Skin of body (tissue), 2 donors: ENCODE results near the gene MDFIC. TPM values are rescaled to one million over a fixed set of nuclear protein-coding genes. Genes with fewer than 3 reads are reported as not detected.

ENCODE experiments used
- DNase-seq: peaks from one replicate; lab custom pipeline; 2025; lab: John Stamatoyannopoulos, UW
- total RNA-seq: library from RNA; depleted of rRNA; stranded (reverse); fragments of >200 nt; gene quantifications from one replicate; pipeline ENCODE4 v1.2.3, GENCODE V29; 2014

MDFIC gene
- total RNA-seq, 1 donor from 2014 or later = 25.6 TPM

GRCh38 chr7:115037128-115037802, 115.4 kb downstream of the MDFIC start:
- DNase-seq = no peak

- no peak for DNase-seq
Measured at GRCh38 chr7:115038158-115038557, 116.3 kb downstream of the MDFIC start.

DNA sequence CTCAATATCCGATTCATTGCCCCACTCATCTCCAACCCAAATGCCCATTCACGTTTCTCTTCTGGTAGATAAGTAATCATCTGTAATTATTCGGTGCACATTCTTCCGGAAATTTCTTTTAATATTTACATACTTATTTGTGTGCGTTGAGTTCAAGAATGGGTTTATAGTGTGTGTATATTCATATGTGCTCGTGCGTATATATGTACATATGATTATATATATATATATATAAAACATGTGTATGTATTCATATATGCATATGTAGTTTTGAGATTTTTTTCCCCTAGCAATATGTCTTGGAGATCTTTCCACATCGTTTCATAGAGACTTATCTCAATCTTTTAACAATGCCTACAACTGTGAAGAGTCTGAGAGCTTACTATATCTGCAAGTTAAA, 118.2 kb downstream of the MDFIC start:
- DNase-seq = no peak

DNA sequence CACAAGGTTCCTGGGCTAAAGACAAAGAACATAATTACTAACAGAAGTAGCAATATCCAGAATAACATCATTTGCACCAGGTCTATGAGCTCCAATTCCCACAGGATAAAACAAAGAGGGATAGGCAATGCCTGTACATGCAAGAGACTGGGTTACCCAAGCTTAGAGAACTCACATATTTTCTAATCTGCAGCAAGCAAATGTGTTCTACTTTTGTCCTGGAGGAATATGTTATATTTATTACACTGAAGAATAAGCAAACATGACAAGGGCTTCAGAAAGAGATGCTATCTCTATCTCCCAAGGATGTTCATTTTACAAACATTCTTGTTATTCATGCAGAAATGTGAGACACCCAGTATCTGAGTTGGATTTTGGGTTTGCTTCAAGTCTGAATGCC, 118.6 kb downstream of the MDFIC start:
- DNase-seq = no peak

DNA sequence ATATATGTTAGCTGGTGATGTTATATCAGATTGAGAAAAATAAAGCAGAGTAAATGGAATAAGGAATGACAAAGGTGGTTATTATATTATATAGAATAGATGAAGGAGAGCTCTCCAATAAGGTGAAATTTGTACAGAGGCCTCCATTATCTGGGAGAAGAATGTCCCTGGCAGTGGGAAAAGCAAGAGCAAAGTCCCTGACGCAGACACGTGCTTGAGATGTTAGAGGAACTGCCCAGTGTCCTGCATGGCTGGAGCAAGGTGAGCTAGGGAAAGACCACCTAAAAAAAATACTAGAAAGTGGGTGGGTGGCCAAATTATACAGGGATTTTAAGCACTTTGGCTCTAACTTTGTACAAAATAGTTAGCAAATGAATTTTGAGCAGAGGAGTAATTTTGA, 120.7 kb downstream of the MDFIC start:
- no peak for DNase-seq

DNA sequence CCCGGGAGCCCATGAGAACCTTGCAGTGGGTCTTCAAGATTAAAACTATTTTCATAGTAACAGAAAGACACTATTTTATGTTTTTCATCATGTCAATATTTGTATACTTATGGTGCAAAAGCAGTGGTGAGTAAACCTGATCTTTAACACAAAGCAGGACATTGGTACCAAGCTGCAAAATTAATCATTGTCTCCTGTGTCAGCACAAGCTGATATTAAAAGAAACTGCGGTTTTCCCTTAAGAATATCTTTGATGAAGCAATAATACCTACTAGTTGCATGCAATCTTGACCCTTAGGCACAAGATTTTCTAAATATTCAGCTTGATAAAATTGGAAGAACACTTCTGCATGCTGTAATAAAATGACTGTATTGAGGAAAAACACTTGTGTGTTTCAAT, 121.7 kb downstream of the MDFIC start:
- no peak for DNase-seq

DNA sequence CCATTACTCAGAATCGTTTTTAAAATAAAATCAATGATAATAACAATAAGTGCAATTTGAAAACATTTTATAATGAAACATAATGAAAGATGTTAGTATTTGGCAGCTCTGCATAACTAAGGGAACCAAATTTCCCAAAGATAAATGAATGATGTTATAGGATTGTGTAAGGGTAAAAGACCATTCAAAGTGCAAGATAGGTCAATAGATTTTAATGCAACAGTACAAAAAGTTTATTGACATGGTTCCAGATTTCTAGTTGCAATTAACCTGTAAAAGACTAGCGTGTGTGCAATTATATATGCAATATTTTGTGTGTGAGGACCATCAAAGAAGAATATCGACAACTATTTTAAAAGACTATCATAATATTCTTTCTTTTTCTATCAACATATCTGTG, 122.3 kb downstream of the MDFIC start:
- DNase-seq = no peak

DNA sequence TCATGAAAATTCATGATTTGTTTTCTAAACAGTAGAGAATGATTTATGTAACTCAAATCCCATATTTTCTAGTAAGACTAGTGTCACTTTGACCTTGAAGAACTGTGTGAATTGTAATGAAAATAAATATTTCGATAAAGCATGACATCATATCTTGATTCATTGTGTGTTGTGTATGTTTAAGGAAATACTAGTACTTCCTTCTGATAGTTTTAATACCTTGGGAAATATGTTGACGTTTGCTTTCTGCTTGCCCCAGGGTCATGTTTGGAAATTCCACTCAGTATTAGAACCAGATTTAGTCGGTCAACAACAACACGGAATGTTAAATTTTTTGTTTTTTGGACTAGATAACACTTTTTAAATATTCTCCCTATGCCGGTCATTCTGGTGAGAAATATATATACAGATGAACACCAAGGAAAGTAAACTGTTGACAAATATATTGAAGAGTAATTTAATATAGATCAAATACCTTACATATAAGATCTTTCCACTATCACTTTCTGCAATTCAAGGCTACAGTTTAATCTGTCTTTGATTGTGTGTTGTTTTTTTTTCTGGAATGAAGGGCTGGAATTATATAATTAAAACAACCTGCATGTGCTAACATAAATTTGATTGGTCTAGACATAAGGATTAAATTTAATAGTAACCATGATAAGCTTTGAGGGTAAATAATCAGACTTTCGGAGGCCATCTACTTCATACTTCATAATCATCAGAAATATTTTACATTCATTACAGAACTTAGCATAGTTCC, 126.2 kb downstream of the MDFIC start:
- no peak for DNase-seq

DNA sequence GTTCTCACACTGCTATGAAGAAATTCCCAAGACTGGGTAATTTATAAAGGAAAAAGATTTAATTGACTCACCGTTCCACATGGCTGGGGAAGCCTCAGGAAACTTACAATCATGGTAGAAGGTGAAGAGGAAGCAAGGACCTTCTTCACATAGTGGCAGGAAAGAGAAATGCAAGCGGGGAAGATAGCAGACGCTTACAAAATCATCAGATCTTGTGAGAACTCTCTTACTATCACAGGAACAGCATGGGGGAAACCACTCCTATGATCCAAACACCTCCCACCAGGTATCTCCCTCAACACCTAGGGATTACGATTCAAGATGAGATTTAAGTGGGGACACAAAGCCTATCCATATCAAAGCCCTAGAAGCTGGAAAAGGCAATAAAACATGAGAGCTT, 130.8 kb downstream of the MDFIC start:
- no peak for DNase-seq

DNA sequence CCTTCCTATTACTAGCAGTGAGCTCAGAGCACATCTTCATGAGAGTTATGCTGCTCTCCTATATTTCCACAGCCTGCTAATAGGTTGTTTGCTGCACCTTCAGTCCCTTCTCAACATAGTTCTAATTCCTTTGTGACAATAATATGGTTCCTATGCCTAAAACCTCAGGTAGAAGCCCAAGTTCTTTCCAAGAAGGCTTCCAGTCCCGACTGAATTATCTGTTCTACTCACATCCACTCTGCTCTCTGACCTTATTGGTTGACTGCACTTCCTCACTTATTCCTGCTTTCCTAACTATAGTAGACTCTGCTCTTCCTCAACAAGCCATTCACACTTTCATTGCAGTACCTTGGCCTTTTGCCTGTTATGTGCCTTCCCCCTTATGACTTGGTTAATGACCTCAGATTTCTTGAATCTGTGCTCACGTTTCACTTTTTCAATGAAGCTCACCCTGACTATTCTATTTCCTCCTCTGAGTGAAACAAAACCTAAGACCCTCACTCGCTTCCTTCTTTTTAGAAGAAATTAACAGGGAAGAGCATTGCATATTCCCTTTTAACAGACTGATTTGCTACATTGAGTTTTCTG, 132.7 kb downstream of the MDFIC start:
- DNase-seq = no peak

GRCh38 chr7:115056019-115056418, 134.1 kb downstream of the MDFIC start:
- DNase-seq = no peak

- DNase-seq = no peak
Measured at GRCh38 chr7:115058726-115059125, 136.8 kb downstream of the MDFIC start.

GRCh38 chr7:115059321-115059720, 137.4 kb downstream of the MDFIC start:
- no peak for DNase-seq

GRCh38 chr7:115060095-115060870, 138.4 kb downstream of the MDFIC start:
- no peak for DNase-seq

GRCh38 chr7:115066050-115066449, 144.2 kb downstream of the MDFIC start:
- DNase-seq = no peak

GRCh38 chr7:115066634-115067033, 144.7 kb downstream of the MDFIC start:
- no peak for DNase-seq

- no peak for DNase-seq
Measured at GRCh38 chr7:115068220-115068619, 146.3 kb downstream of the MDFIC start.
